K562 (cell line): ENCODE results near the gene DTYMK. TPM values are rescaled to one million over a fixed set of nuclear protein-coding genes. Genes with fewer than 3 reads are reported as not detected.

ENCODE experiments used
- ARID4B ChIP-seq: sonication (generic); formaldehyde crosslinking; IDR thresholded peaks from 2 replicates; pipeline ENCODE4 v1.8.0; 2022; ENCODE audit warnings: mild to moderate bottlenecking, missing genetic modification reagents
- E2F6 ChIP-seq, 2 experiments: IDR thresholded peaks; 2 replicates each; pipeline ENCODE4 v1.6.1; 2011; ENCODE audit warnings: borderline replicate concordance in 1 of 2, control low read depth in 1 of 2, low read depth in 1 of 2, low read length in 1 of 2, mild to moderate bottlenecking in 1 of 2, mixed read lengths in 1 of 2, moderate library complexity in 1 of 2; ENCODE audit not compliant: insufficient read depth in 1 of 2, insufficient read length in 1 of 2, poor library complexity in 1 of 2, severe bottlenecking in 1 of 2; ENCODE audit errors: extremely low read depth in 1 of 2
- FOXK2 ChIP-seq, 2 experiments: fragments of 450-650 bp; IDR thresholded peaks in 1 of 2; conservative IDR thresholded peaks in 1 of 2; 2 replicates each; pipeline ENCODE4 v1.6.1; 2016; ENCODE audit warnings: low read depth in 2 of 2, mild to moderate bottlenecking in 1 of 2
- FUS ChIP-seq: fragments of 200-400 bp; formaldehyde crosslinking; optimal IDR thresholded peaks from 2 replicates; pipeline ENCODE3; 2017; ENCODE audit warnings: low read depth, low read length
- HNRNPK ChIP-seq: fragments of 200-400 bp; formaldehyde crosslinking; IDR thresholded peaks from one replicate; pipeline ENCODE4 v1.6.1; 2018; ENCODE audit warnings: mild to moderate bottlenecking, low read depth, low read length; ENCODE audit not compliant: poor library complexity, severe bottlenecking
- KLF13 ChIP-seq: fragments of 450-650 bp; IDR thresholded peaks from 2 replicates; pipeline ENCODE4 v1.6.1; 2016; ENCODE audit warnings: missing genetic modification characterization, low read depth, mild to moderate bottlenecking, missing compliant biosample characterization, moderate library complexity, borderline replicate concordance
- MCM2 ChIP-seq: fragments of 450-650 bp; IDR thresholded peaks from 2 replicates; pipeline ENCODE4 v1.6.1; 2017; ENCODE audit warnings: low read depth, mild to moderate bottlenecking
- MNT ChIP-seq, 2 experiments: fragments of 450-650 bp; conservative IDR thresholded peaks; 2 replicates each; pipeline ENCODE4 v1.6.1; 2017; ENCODE audit warnings: mild to moderate bottlenecking in 2 of 2, moderate library complexity in 2 of 2
- NCOA6 ChIP-seq: fragments of 450-650 bp; IDR thresholded peaks from 2 replicates; pipeline ENCODE4 v1.6.1; 2017; ENCODE audit warnings: mild to moderate bottlenecking
- NR1H2 ChIP-seq: sonication (generic); formaldehyde crosslinking; IDR thresholded peaks from 2 replicates; pipeline ENCODE4 v1.4.0; 2020; ENCODE audit warnings: mild to moderate bottlenecking, missing genetic modification reagents
- POLR2AphosphoS5 ChIP-seq: IDR thresholded peaks from 2 replicates; pipeline ENCODE4 v1.6.1; 2011; ENCODE audit warnings: mild to moderate bottlenecking, low read depth, low read length, moderate library complexity; ENCODE audit not compliant: control insufficient read depth, insufficient read depth
- POLR2G ChIP-seq: fragments of 200-400 bp; formaldehyde crosslinking; IDR thresholded peaks from 2 replicates; pipeline ENCODE4 v1.6.1; 2017; ENCODE audit warnings: low read depth, mild to moderate bottlenecking, antibody characterized with exemption, low read length, moderate library complexity
- SETDB1 ChIP-seq: IDR thresholded peaks from one replicate; pipeline ENCODE4 v1.6.1; 2012; ENCODE audit warnings: low read length, control low read depth, inconsistent platforms
- SIN3B ChIP-seq: fragments of 450-650 bp; IDR thresholded peaks from 2 replicates; pipeline ENCODE4 v1.6.1; 2017; ENCODE audit warnings: low read depth, mild to moderate bottlenecking, moderate library complexity
- ZNF511 ChIP-seq: sonication (generic); formaldehyde crosslinking; IDR thresholded peaks from 2 replicates; pipeline ENCODE4 v1.8.0; 2022; ENCODE audit warnings: mild to moderate bottlenecking, missing genetic modification reagents
- polyA plus RNA-seq, 8 experiments: library from polyadenylated mRNA; depleted of rRNA in 4 of 8; stranded (reverse) in 5 of 8; unstranded in 3 of 8; fragments of >200 nt; fragmentation: Nextera tagmentation in 2 of 8; fragmentation: Illumina TruSeq in 1 of 8; extraction: Ambion mirVana in 2 of 8; extraction: Trizol in 1 of 8; gene quantifications; 2 replicates each; pipeline versions ENCODE4 v1.2.1 to v1.2.3, GENCODE V29; 2011 to 2014; ENCODE audit warnings: inconsistent platforms in 1 of 8, missing spikeins in 1 of 8
- total RNA-seq, 7 experiments: library from RNA; depleted of rRNA in 6 of 7; stranded (reverse); fragments of >200 nt in 6 of 7; fragmentation: Illumina TruSeq in 2 of 7; extraction: Trizol in 2 of 7; gene quantifications; 2 replicates each; pipeline versions ENCODE4 v1.2.1 to v1.2.3, GENCODE V29; 2011 to 2021; ENCODE audit warnings: low replicate concordance in 1 of 7

DTYMK gene
- total and polyA plus RNA-seq, 9 of the 15 experiments (the other 6 are each of a cell fraction or from before 2014, with no cell fraction given) = 8.2 to 85.0 (median 47.9) TPM

GRCh38 chr2:241686650-241687425 lies at the start of gene DTYMK (continued):
- peak; percentile 74 for TF ChIP-seq POLR2AphosphoS5
- TF ChIP-seq MNT (conservative IDR thresholded peaks at IDR 0.05) = peak in 1 of 2 experiments; percentile 76; a peak in 3 of 4 replicates
- TF ChIP-seq ARID4B (CRISPR knock-in tag) = peak; percentile 72
- no peak for TF ChIP-seq SETDB1
- TF ChIP-seq HNRNPK = no peak
- peak; percentile 56; the same call in 1 of the 2 replicates for TF ChIP-seq ZNF511
- TF ChIP-seq FOXK2 (conservative IDR thresholded peaks at IDR 0.05 in 1 of 2, IDR thresholded peaks at IDR 0.05 in 1 of 2; ENCODE audit: low read depth in 2 of 2) = peak in 1 of 2 experiments; percentile 57; a peak in 2 of 4 replicates
- TF ChIP-seq POLR2G = peak; percentile 96
- TF ChIP-seq NCOA6 = peak; percentile 49
- no peak for TF ChIP-seq FUS
- no peak for TF ChIP-seq NR1H2 (CRISPR knock-in tag)
- TF ChIP-seq MCM2 = no peak
- peak in 1 of 2 experiments; percentile 80 for TF ChIP-seq E2F6 (IDR thresholded peaks at IDR 0.05; ENCODE audit: borderline replicate concordance in 1 of 2, extremely low read depth in 1 of 2, insufficient read depth in 1 of 2, insufficient read length in 1 of 2, low read depth in 1 of 2, low read length in 1 of 2, poor library complexity in 1 of 2, severe bottlenecking in 1 of 2)
- TF ChIP-seq KLF13 (tag) = 0 out of 2 replicates have a peak, but pooled peaks have one; percentile 14
- peak; percentile 94 for TF ChIP-seq SIN3B
